Erythroblast (primary cell): ENCODE data around the gene ZNF791.

Source experiments
- GATA1 ChIP-seq: IDR thresholded peaks from 2 replicates; pipeline ENCODE4 v1.6.1; 2011; ENCODE audit warnings: low read depth, mild to moderate bottlenecking, control low read depth, low read length, moderate library complexity
- POLR2A ChIP-seq: IDR thresholded peaks from 2 replicates; pipeline ENCODE4 v1.6.1; 2011; ENCODE audit warnings: mild to moderate bottlenecking, low read length

DNA sequence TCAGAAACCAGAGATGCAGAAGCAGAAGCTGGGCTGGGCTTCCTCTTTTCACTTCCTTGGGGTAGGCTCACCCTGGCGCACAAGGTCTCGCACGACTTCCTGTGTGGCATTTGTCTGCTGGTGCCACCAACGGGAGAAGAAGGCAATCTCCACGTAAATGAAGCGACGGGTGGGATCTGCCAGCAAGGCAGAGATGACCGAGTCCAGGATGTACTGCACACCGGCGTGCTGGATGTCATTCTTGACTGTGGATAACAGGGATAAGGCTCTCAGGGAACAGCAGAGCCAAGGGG is 54.5 kb downstream of the ZNF791 start:
- TF ChIP-seq POLR2A (no peak), GATA1 (no peak)
